ENCODE results near the gene RBM28.

Gene RBM28

DNA sequence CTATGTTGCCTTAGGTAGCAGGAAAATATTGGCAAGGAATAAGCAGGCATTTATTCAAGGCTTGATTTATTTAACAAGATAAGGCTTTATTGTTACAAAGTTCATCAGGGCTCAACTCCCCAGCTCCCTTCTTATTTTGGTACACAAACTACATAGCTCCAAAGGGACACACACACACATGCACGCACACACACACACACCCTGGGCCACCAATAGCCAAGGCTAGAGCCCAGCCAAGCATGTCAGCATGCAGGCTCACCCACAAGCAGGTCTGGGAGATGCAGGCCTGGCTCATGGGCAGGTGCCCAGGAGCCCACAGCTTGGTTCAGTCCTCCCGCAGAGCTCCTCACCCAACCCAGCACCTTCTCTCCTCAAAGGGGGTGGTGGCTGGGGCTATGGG, 79.2 kb downstream of the RBM28 start:
- Histone ChIP-seq H3K4me3 (ENCODE audit: low read depth in 1 of 2, low read length in 2 of 2) (no peak overlapping the region), H3K79me2 (ENCODE audit: insufficient read depth, low read length) (no peaks in the 10 kb centered on the region), H4K20me1 (ENCODE audit: insufficient read depth, low read length) (no peaks in the 10 kb centered on the region; the same call in 1 of the 2 replicates), H3K9me3 (ENCODE audit: insufficient read depth, low read length, severe bottlenecking) (no peaks in the 10 kb centered on the region), H2AFZ (ENCODE audit: low read depth, low read length) (no peak overlapping the region), H3K9ac (ENCODE audit: low read depth, low read length) (no peak overlapping the region), H3K4me2 (ENCODE audit: insufficient read depth, low read length) (no peak overlapping the region), H3K27me3 (ENCODE audit: insufficient read depth, low read length, poor library complexity) (peaks cover 3% of the 10 kb centered on the region), H3K36me3 (ENCODE audit: insufficient read depth, low read length) (no peaks in the 10 kb centered on the region), H3K27ac (ENCODE audit: low read length) (no peak overlapping the region), H3K4me1 (ENCODE audit: insufficient read depth, low read length) (no peaks in the 10 kb centered on the region)
- DNase-seq: no peak
- no peak for ATAC-seq (ENCODE audit: insufficient read depth, low read depth)
- TF ChIP-seq EZH2 (IDR thresholded peaks at IDR 0.05; ENCODE audit: borderline replicate concordance, low read depth, low read length, severe bottlenecking): no peak

DNA sequence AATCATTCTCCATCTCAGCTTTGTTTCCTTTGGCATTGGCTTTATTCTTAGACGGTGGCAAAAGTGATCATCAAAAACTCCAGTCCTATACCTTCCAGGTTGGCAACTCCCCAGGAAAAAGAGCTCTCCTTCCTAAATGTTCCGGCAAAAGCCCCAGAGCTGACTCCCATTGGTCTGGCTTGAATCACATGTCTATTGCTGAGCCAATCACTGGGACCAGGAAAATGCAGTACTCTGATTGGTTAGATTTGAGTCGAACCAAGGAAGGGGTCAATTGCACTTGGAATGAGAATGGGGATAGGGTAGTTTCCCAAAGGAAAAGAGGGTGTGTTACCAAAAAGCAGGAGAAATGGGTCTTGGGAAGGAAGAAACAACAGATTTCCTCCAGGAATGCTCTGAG, 80.3 kb downstream of the RBM28 start:
- no peak for TF ChIP-seq EZH2 (IDR thresholded peaks at IDR 0.05; ENCODE audit: borderline replicate concordance, low read depth, low read length, severe bottlenecking)
- TF ChIP-seq, protein P1, sequence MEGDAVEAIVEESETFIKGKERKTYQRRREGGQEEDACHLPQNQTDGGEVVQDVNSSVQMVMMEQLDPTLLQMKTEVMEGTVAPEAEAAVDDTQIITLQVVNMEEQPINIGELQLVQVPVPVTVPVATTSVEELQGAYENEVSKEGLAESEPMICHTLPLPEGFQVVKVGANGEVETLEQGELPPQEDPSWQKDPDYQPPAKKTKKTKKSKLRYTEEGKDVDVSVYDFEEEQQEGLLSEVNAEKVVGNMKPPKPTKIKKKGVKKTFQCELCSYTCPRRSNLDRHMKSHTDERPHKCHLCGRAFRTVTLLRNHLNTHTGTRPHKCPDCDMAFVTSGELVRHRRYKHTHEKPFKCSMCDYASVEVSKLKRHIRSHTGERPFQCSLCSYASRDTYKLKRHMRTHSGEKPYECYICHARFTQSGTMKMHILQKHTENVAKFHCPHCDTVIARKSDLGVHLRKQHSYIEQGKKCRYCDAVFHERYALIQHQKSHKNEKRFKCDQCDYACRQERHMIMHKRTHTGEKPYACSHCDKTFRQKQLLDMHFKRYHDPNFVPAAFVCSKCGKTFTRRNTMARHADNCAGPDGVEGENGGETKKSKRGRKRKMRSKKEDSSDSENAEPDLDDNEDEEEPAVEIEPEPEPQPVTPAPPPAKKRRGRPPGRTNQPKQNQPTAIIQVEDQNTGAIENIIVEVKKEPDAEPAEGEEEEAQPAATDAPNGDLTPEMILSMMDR (IDR thresholded peaks at IDR 0.05; ENCODE audit: borderline replicate concordance, extremely low read depth, low read length, poor library complexity, severe bottlenecking): no peak
- Histone ChIP-seq H3K27ac (ENCODE audit: low read length) (no peak overlapping the region), H3K4me3 (ENCODE audit: low read depth in 1 of 2, low read length in 2 of 2) (no peak overlapping the region), H4K20me1 (ENCODE audit: insufficient read depth, low read length) (no peaks in the 10 kb centered on the region; the same call in 1 of the 2 replicates), H3K9ac (ENCODE audit: low read depth, low read length) (no peak overlapping the region), H3K27me3 (ENCODE audit: insufficient read depth, low read length, poor library complexity) (peaks cover 3% of the 10 kb centered on the region), H3K9me3 (ENCODE audit: insufficient read depth, low read length, severe bottlenecking) (no peaks in the 10 kb centered on the region), H3K36me3 (ENCODE audit: insufficient read depth, low read length) (no peaks in the 10 kb centered on the region), H3K79me2 (ENCODE audit: insufficient read depth, low read length) (no peaks in the 10 kb centered on the region), H2AFZ (ENCODE audit: low read depth, low read length) (no peak overlapping the region), H3K4me1 (ENCODE audit: insufficient read depth, low read length) (no peaks in the 10 kb centered on the region), H3K4me2 (ENCODE audit: insufficient read depth, low read length) (no peak overlapping the region)
- no peak for ATAC-seq (ENCODE audit: insufficient read depth, low read depth)
- no peak for DNase-seq

DNA sequence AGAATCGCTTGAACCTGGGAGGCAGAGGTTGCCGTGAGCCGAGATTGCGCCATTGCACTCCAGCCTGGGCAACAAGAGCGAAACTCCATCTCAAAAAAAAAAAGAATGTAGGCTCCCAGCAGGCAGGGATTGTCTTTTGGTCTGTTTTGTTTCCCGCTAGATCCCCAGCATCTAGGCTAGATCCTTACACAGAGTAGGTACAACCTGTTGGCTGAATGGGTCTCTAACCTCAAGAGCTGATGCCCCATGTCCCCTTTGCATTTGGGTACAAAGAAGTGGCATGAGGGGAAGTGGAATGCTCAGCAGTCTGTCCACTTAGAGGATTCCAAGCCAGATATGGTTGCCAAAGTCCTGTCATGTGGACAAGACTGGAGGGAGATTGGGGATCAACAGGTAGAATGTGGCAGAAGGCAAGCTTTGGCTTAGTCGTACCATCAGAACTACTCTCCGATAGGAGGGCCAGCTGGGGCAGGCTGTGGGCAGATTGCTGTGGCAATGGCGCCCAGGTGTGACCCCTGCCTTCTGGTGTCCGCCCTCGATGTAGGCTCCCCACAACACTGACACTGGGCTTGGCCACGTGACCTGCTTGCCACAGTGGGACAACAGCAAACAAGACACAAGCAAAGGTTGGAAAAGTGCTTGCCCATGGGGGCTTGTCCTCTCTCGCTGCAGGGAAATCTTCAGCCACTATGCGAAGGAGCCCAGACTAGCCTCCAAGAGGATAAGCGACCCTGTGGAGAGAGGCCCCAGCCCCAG, 81.3 kb downstream of the RBM28 start:
- DNase-seq (no peak), ATAC-seq (ENCODE audit: insufficient read depth, low read depth) (no peak)
- H2AFZ ChIP-seq (ENCODE audit: low read depth, low read length): no peak overlapping the region
- H4K20me1 ChIP-seq (ENCODE audit: insufficient read depth, low read length): no peaks in the 10 kb centered on the region; the same call in 1 of the 2 replicates
- no peak overlapping the region for H3K27ac ChIP-seq (ENCODE audit: low read length)
- H3K27me3 ChIP-seq (ENCODE audit: insufficient read depth, low read length, poor library complexity): peaks cover 3% of the 10 kb centered on the region
- no peaks in the 10 kb centered on the region for H3K79me2 ChIP-seq (ENCODE audit: insufficient read depth, low read length)
- TF ChIP-seq EZH2 (IDR thresholded peaks at IDR 0.05; ENCODE audit: borderline replicate concordance, low read depth, low read length, severe bottlenecking): no peak
- TF ChIP-seq, protein P1 (IDR thresholded peaks at IDR 0.05; ENCODE audit: borderline replicate concordance, extremely low read depth, low read length, poor library complexity, severe bottlenecking): no peak
- H3K9ac ChIP-seq (ENCODE audit: low read depth, low read length): no peak overlapping the region
- H3K4me1 ChIP-seq (ENCODE audit: insufficient read depth, low read length): no peaks in the 10 kb centered on the region
- no peak overlapping the region for H3K4me2 ChIP-seq (ENCODE audit: insufficient read depth, low read length)
- no peaks in the 10 kb centered on the region for H3K9me3 ChIP-seq (ENCODE audit: insufficient read depth, low read length, severe bottlenecking)
- no peaks in the 10 kb centered on the region for H3K36me3 ChIP-seq (ENCODE audit: insufficient read depth, low read length)
- no peak overlapping the region for H3K4me3 ChIP-seq (ENCODE audit: low read depth in 1 of 2, low read length in 2 of 2)

DNA sequence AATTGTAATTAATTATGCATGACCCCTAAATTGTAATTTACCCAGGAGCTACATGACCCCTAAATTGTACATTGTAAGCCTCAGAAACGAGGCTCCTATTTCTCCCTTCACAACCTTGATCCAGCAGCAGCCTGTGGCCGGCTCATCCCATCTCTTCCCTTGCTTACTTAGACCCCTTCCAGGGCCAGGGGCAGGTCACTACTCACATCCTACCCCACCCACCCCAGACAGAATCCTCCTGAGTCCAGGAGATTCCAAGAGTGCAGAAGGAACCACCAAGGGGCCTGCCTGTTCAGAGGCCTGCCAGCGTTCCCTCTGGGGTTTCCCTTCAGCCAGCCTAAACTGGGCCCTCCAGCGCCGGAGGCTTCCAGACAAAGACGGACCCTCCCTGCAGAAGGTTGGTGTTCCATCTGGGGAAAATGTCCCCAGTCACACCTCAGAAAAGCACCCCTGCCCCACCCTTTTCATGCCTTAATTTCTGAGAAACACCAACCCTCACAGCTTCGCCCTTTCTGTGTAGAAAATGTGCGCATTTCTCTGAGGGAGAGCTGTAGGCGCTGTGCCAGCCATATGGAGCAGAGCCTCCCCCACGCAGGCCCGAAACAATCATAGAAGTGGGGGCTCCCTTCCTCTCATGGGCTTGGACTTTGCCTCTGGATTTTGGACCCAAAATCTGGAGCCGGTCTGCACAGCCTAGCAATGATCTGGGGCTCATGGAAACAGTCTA, 83.5 kb downstream of the RBM28 start:
- Histone ChIP-seq H3K4me1 (ENCODE audit: insufficient read depth, low read length) (no peaks in the 10 kb centered on the region), H3K27me3 (ENCODE audit: insufficient read depth, low read length, poor library complexity) (peaks cover 3% of the 10 kb centered on the region), H3K4me3 (ENCODE audit: low read depth in 1 of 2, low read length in 2 of 2) (no peak overlapping the region), H3K79me2 (ENCODE audit: insufficient read depth, low read length) (no peaks in the 10 kb centered on the region), H4K20me1 (ENCODE audit: insufficient read depth, low read length) (no peaks in the 10 kb centered on the region), H2AFZ (ENCODE audit: low read depth, low read length) (no peak overlapping the region), H3K27ac (ENCODE audit: low read length) (no peak overlapping the region), H3K36me3 (ENCODE audit: insufficient read depth, low read length) (no peaks in the 10 kb centered on the region), H3K9ac (ENCODE audit: low read depth, low read length) (no peak overlapping the region), H3K4me2 (ENCODE audit: insufficient read depth, low read length) (no peak overlapping the region), H3K9me3 (ENCODE audit: insufficient read depth, low read length, severe bottlenecking) (no peaks in the 10 kb centered on the region)
- no peak for ATAC-seq (ENCODE audit: insufficient read depth, low read depth)
- TF ChIP-seq EZH2 (IDR thresholded peaks at IDR 0.05; ENCODE audit: borderline replicate concordance, low read depth, low read length, severe bottlenecking): no peak
- TF ChIP-seq, protein P1 (IDR thresholded peaks at IDR 0.05; ENCODE audit: borderline replicate concordance, extremely low read depth, low read length, poor library complexity, severe bottlenecking): no peak
- no peak for DNase-seq

All from DND-41 (cell line).